ENCODE results near the gene CDH1. TPM values are rescaled to one million over a fixed set of nuclear protein-coding genes. Genes with fewer than 3 reads are reported as not detected.
A peak's percentile ranks its signal among the peaks of the same experiment; 100 is the strongest.
"Not testable (repeated sequence)": the region's sequence is repeated elsewhere in the genome, so short reads cannot be mapped to it uniquely, and the experiment has no call there.

CDH1 gene
- 0.08 TPM for polyA plus RNA-seq (2013, experiment 1 of 2; ENCODE audit: insufficient read length)
- 0.22 TPM for polyA plus RNA-seq (2013, experiment 2 of 2; ENCODE audit: insufficient read length)

DNA sequence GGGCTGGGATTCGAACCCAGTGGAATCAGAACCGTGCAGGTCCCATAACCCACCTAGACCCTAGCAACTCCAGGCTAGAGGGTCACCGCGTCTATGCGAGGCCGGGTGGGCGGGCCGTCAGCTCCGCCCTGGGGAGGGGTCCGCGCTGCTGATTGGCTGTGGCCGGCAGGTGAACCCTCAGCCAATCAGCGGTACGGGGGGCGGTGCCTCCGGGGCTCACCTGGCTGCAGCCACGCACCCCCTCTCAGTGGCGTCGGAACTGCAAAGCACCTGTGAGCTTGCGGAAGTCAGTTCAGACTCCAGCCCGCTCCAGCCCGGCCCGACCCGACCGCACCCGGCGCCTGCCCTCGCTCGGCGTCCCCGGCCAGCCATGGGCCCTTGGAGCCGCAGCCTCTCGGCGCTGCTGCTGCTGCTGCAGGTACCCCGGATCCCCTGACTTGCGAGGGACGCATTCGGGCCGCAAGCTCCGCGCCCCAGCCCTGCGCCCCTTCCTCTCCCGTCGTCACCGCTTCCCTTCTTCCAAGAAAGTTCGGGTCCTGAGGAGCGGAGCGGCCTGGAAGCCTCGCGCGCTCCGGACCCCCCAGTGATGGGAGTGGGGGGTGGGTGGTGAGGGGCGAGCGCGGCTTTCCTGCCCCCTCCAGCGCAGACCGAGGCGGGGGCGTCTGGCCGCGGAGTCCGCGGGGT, at the start of gene CDH1:
Gene CDH1, plus strand, starts transcription at position 247 of the 684 bp plus-strand sequence. Its CDS starts 124 bp downstream, at position 371.
- DNase-seq, result no peak

DNA sequence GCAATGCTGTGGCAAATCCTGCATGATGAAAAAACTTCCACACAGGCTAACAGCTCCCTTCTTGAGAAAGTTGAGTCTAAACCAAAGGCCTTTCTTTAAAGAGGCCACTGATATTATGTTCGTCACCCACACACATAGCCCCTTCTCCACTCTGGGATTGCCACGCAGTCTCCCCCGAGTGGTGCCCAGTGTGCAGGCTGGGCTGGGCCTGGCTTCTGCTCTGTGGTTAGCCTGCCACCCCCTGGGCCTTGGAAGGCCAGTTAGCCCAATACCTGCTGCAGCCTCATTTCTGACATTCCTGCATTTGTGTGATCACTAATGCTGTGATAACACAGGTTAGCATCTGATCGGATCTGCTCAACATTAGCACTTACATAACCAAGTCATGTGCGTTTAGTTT, 47.2 kb upstream of the CDH1 start:
- no peak for DNase-seq

DNA sequence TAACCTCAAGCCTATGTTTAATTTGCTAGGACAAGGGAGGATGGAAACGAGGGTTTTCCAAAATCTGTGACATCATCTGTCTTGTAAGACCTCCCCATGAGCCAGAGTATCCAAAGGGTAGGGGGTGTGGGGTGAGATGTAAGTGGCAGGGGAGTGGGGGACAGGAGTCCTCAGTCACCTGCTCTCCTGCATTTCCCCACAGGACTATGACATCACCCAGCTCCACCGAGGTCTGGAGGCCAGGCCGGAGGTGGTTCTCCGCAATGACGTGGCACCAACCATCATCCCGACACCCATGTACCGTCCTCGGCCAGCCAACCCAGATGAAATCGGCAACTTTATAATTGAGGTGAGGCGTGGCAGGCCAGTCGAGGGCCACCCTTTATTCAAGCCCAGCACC, 41.5 kb upstream of the CDH1 start:
- DNase-seq, result no peak

DNA sequence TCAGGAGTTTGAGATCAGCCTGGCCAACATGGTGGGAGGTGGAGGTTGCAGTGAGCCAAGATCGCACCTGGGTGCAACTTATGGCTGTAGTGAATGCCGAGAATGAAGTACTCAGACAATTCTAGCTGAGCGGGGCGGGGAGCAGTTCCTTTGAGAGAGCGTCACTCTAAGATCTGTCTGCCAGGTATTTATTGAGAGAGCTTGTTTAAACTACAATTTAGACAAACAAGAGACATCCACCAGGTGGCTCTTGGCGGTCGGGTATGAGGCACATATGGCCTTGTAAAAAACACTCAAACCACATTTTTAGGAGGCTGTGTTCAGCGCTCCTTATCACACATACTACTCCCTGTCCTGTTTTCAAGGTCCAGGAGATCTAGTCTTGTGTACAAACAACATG, 40.6 kb upstream of the CDH1 start:
- no peak for DNase-seq

DNA sequence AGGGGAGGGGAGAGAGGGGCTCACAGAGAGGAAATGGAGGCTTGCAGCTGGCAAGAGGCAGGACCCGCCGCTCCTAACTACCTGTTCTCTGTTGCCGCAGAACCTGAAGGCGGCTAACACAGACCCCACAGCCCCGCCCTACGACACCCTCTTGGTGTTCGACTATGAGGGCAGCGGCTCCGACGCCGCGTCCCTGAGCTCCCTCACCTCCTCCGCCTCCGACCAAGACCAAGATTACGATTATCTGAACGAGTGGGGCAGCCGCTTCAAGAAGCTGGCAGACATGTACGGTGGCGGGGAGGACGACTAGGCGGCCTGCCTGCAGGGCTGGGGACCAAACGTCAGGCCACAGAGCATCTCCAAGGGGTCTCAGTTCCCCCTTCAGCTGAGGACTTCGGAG, 39.0 kb upstream of the CDH1 start:
- DNase-seq, result no peak

DNA sequence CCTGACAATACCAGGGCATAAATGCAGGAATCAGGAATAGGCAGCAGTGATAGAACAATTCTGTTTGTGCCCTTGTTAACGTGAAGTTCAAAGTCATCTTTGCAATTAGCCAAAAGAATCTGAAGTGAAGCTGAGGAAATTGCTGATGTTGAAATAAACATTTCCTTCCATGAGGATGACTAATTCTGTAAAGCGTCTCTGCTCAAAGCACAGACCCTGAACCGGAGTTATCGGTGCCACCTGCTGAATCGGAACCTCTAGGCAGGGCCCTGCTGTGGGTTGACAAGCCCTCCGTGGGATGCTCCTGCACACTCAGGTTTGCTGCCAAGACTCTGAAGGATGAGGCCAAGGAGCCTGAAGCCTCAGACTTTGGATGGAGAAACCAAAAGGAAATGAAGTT, 37.0 kb upstream of the CDH1 start:
- peak; percentile 9 for DNase-seq

DNA sequence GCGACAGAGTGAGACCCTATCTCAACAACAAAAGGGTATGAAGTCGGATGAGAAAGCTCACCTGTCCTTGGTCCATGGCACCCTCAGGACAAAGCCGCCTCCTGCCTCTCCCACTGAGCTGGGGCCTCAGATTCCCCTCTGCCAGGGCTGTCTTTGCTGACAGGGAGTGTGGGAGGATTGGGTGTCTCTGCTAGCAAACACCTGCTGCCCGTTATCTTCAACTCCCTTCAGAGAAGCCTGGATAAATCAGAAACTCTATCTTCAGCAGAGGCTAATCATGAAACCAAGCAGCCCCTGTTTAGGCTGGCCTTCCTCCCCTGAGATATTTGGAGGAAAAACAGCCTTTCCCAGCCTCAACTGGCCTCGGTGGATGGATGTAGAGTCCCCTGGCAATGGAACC, 36.3 kb upstream of the CDH1 start:
- no peak for DNase-seq

DNA sequence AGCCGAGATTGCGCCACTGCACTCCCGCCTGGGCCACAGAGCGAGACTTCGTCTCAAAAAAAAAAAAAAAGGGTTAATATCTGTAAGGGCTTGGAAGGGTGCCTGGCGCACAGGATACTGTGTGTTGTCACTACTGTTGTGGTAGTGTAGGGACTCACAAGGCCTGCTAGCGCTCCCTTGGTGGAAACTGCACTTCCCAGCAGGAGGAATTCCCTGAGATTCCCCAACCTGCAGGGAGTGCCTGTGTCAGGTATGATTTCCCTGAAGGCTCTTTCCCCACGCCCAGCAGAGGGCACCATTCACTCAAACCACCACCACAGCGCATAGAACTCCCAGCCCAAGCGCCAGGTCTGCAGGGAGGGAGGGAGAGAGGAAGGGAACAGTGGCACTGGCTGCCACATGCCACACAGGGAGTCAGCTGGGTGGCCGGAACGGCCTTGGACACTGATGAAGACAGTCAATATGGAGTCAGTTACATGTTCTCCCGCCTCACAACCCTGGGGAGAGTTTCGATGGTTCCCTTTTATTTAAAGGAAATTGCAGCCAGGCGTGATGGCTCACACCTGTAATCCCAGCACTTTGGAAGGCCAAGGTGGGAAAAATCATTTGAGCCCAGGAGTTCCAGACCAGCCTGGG, 32.7 kb upstream of the CDH1 start:
- DNase-seq, result peak; percentile 63

DNA sequence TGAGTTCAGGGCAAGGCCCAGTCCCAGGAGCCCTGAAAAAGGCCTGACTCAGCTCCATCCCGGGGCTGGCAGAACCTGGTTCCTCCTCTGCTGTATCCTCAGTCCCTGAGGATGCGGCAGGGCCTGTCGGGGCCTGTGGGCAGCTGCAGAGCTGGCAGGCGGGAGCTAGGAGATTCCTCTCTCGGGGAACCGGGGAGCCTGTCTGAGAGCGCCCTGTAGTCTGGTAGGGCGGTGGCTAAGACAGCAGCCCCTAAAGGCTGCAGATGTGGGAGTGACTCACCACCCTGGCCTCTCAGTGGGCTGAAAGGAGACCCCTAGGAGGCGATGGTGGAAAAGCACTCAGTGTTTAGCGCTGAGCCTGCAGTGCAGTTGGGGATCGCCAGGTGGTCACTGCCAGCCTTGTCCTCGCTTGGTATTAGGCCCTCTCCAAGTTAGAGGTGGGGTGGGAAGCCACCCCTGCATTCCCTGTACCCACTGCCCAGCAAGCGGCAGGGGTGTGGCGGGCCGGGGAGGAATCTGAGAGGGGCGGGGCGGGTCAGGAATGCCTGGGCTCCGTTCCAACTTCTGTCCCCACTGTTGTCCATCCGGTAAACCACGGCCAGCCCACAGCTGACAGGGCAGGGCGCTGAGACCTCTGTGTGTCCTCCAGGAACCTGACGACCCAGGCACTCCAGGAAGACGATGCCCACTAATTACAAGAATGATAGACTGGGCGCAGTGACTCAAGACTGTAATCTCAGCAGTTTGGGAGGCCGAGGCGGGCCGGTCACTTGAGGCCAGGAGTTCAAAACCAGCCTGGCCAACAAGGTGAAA, 29.5 kb upstream of the CDH1 start:
- peak; percentile 50 for DNase-seq

DNA sequence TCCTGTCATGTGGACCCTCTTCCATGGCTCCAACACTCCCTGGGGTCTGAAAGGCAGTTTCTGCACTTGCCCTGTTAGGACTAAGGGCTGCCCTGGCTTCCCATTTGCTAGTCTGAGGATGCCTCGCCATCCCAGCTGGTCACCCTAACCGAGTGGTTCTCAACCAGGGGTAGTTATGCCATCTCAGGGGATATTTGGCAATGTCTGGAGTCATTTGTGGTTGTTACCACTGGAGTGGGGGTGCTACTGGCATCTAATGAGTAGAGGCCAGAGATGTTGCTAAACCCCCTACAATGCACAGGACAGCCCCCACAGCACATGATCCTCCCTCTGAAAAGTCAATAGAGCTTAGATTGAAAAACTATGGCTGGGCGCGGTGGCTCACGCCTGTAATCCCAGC, 26.9 kb upstream of the CDH1 start:
- DNase-seq, result no peak

DNA sequence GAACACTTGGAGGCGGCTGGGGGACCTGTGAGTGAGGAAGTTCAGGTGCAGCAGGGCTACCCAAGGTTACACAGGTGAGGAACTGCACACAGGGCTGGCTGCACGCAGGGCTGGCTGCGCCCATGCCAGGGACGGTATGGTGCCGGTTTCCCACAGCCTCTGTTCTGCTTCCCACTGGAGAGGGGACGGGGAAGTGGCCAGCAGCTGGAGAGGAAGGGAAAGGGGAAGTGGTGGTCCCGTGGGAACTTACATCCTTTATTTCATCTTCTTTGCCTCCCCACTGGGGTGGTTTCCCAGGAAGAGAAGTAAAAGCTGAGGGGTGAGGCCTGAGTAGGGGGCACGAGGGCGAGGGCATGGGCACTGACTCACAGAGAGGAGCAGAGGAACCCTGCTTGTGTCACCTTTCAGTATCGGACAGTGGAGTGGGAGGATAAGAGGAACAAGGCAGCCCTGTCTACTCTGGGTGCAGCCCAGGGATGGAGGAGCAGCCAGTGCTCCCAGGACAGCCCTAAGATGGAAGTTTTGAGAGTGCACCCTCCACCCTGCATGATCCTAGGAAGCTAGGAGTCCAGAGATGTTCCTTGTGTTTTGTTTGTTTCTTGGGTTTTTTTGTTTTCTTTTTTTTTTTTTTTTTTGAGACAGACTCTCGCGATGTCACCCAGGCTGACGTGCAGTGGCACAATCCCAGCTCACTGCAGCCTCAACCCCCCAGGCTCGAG, 25.5 kb upstream of the CDH1 start:
- no peak for DNase-seq

DNA sequence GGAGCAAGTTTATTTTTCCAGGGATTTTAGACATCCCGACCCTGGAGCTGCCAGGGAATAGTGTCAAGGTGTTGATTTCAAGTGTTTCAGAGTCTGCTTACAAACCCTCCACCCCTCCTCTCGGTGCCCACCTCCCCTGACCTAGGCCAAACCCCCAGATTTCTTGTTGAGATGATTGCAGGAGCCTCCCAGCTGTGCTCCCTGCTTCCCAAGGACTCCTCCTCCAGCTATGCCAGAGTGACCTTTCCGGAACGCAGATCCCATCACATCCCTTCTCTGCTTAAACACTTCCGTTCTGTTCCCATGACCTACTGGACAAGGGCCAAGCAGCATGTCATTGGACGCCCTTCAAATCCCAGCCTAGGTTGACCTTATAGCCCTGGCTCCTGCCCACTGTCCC, 23.7 kb upstream of the CDH1 start:
- no peak for DNase-seq

DNA sequence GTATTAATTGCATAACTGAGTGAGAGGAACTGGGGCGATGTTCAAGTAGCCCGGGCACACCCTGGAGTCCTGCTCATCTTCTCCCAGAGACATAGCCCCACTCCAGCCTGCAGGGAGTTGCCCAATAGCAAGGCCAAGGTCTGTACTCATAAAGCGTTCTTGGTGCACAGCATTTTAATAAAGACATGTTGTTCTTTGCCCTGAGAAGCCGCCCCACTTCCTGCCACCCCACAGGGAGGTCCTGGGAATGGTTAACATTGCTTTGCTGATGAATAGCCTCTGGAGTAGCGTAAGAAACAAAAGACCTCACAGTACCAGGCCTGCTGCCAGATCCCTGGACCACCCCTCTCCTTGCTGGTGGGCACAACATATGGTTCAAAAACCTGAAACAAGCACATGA, 21.6 kb upstream of the CDH1 start:
- no peak for DNase-seq

DNA sequence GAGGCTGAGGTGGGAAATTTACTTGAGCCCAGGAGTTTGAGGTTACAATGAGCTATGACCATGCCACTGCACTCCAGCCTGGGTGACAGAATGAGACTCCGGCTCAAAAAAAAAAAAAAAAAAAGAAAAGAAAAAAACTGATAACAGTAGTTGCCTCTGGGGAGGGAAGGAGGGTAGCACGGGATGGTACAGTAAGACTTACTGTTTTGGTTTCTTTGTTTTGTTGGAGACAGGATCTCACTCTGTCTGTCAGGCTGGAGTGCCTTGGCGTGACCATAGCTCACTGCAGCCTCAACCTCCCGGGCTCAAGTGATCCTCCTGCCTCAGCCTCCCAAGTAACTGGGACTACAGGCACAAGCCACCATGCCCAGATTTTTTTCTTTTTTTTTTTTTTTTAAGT, 20.6 kb upstream of the CDH1 start:
- not testable (repeated sequence) for DNase-seq

DNA sequence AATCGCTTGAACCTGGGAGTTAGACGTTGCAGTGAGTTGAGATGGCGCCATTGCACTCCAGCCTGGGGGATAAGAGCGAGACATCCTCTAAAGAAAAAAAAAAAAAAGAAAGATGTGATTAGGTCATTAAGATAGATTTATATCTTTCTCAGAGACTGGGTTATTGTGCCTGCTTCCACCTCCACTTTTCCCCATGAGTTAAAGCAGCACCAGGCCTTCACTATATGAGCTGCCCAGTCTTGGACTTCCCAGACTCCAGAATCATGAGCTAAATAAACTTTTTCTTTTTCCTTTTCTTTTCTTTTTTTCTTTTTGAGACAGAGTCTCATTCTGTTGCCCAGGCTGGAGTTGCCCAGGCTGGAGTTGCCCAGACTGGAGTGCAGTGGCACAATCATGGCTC, 19.4 kb upstream of the CDH1 start:
- no peak for DNase-seq

DNA sequence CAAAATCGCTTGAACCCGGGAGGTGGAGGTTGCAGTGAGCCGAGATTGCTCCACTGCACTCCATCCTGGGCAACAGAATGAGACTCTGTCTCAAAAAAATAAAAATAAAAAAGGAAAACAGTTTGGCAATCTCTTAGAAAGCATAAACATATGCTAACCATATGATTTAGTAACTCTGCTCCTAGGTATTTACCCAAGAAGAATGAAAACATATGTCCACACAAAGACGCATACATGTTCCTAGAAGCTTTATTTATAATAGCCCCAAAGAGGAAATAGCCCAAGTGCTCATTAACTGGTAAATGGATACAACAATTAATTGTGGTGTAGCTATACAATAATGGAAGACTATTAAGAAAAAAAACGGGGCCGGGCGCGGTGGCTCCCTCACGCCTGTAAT, 18.5 kb upstream of the CDH1 start:
- no peak for DNase-seq

DNA sequence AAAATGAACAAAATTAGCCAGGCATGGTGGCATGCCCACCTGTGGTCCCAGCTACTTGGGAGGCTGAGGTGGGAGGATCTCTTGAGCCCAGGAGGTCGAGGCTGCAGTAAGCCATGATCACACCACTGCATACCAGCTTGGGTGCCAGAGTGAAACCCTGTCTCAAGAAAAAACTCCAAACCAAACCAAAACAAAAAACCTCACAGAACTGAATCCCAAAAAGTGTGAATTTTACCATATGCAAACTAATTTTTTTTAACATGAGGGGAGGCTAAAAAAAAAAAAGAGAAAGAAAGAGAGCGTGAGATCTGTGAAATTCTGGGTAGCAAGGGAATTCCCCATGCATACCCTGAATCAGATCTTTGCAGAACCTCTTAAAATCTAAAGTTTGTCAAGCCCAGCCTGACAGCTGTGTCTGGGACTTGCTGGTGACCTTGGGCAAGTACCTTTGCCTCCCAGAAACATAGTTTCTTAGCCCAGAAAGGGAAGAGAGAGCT, 17.1 kb upstream of the CDH1 start:
- DNase-seq, result no peak

DNA sequence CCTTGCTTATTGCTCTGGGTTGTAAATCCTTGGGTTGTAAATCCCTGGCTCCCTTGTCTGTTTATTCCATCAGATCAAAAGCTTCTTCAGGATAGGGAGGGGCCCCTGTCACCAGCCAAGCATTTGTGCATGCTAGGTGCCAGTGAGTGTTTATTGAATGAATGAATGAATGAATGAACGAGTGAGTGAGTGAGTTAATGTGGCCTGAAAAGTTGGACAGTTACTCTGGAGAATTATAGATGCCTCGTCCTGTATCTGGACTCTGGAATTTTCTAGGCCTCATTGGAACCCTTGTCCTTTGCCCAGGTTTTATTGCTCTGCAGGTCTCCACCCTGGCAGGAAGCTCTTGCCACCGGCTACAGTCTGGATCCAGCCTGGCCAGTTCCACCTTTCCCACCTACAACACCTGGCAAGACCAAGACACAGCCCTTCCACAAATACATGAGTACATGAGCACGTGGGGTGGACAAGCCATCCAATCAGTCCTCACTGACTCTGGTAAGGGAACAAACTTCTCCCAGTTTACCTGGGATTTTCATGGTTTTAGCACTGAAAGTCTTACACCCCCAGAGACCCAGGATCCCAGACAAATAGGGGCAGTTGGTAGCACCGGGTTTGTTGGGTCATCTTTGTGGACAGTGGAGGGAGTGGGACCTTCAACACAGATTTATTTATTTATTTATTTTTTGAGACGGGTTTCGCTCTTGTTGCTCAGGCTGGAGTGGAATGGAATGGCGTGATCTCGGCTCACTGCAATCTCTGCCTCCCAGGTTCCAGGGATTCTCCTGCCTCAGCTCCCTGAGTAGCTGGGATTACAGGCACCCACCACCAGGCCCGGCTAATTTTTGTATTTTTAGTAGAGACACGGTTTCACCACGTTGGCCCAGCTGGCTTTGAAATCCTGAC, 14.7 kb upstream of the CDH1 start:
- no peak for DNase-seq

DNA sequence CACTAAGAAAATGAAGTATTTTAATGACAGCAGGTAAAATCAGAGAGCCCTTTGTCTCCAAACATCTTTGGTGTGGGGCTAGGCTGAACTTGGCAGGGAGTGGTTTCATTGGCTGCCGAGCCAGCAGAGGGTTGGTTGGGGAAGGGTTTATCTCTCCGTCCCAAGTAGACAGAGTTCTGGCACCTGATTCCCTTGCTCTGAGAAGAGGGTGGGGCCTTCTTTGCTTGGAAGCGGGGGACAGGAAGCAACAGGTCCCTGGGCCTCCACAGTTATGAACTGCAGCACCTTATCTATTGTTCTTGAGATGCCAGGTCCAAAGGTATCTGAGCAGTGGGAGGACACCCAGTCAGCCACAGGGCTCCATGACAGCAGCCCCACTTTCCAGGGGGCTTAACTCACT, 12.3 kb upstream of the CDH1 start:
- DNase-seq, result no peak

DNA sequence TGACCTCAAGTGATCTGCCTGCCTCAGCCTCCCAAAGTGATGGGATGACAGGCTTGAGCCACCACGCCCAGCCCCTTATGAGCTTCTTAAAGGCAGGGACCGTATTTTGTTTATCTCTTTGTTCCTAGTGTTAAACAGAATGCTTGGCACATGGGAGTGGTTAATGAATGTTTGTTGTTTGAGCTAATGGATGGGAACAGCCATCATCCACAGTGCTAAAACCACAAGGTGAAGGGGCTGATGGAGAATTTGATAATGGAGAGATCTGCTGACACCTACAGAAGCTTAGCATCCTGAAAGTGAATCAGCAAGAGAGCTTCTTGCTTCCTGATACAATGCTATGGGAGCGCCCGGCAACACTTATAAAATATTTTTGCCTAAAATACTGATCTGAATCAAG, 8.6 kb upstream of the CDH1 start:
- no peak for DNase-seq

DNA sequence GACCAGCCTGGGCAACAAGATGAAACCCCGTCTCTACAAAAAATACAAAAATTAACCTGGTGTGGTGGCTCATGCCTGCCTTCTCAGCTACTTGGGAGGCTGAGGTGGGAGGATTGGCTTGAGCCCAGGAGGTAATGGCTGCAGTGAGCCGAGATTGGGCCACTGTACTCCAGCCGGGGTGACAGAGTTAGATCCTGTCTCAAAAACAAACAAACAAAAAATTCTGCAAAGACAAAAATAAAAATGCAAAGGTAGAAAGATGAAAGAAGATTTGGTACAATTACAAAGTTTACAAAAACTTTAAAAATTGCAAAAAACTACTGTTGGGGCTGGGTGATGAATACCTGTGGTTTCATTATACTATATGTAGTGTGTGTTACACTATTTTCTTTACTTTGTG, 5.5 kb upstream of the CDH1 start:
- DNase-seq, result no peak
